MV-4-11 (cell line): ENCODE measurements around the gene RAI14.

Source experiments
- DNase-seq: peaks from one replicate; lab custom pipeline; 2025; lab: John Stamatoyannopoulos, UW

Gene RAI14

GRCh38 chr5:34854459-34855174, 198.5 kb downstream of the RAI14 start:
- DNase-seq: no peak

GRCh38 chr5:34857161-34857560, 201.0 kb downstream of the RAI14 start:
- DNase-seq: no peak

- DNase-seq: no peak
These were observed 201.8 kb downstream of the RAI14 start for GRCh38 chr5:34857894-34858293.

- DNase-seq: no peak
These were observed 202.7 kb downstream of the RAI14 start for GRCh38 chr5:34858790-34859189.

GRCh38 chr5:34859253-34859652, 203.1 kb downstream of the RAI14 start:
- no peak for DNase-seq

- DNase-seq: no peak
These were observed 207.8 kb downstream of the RAI14 start for GRCh38 chr5:34863946-34864345.

GRCh38 chr5:34865091-34865490, 209.0 kb downstream of the RAI14 start:
- no peak for DNase-seq

GRCh38 chr5:34866989-34867471, 210.9 kb downstream of the RAI14 start:
- DNase-seq: no peak

- no peak for DNase-seq
These were observed 211.5 kb downstream of the RAI14 start for GRCh38 chr5:34867660-34868059.

GRCh38 chr5:34868791-34869190, 212.7 kb downstream of the RAI14 start:
- no peak for DNase-seq

GRCh38 chr5:34869256-34869655, 213.1 kb downstream of the RAI14 start:
- no peak for DNase-seq

- no peak for DNase-seq
These were observed 214.3 kb downstream of the RAI14 start for GRCh38 chr5:34870382-34870781.

- no peak for DNase-seq
These were observed 220.1 kb downstream of the RAI14 start for GRCh38 chr5:34876275-34876674.

GRCh38 chr5:34881246-34881645, 225.1 kb downstream of the RAI14 start:
- DNase-seq: no peak
